ENCODE results near the gene CDK14. TPM values are rescaled to one million over a fixed set of nuclear protein-coding genes. Genes with fewer than 3 reads are reported as not detected.
"Not testable (repeated sequence)": the region's sequence is repeated elsewhere in the genome, so short reads cannot be mapped to it uniquely, and the experiment has no call there.

CDK14 gene
- total and polyA plus RNA-seq, 4 donors = 4.2 to 12.4 (median 7.4) TPM

GRCh38 chr7:90923541-90923997, 327.4 kb downstream of the CDK14 start (continued):
- TF ChIP-seq ZBTB33 (IDR thresholded peaks at IDR 0.05) = no peak

- 93% methylated on average over 13 of the region's 13 CpGs for WGBS
- H3K36me3 ChIP-seq (ENCODE audit: control insufficient read depth in 4 of 4, insufficient read depth in 3 of 4, low read depth in 1 of 4, low read length in 3 of 4); H3K9ac ChIP-seq (ENCODE audit: low read depth in 1 of 2, low read length in 2 of 2); H3K27me3 ChIP-seq (ENCODE audit: control insufficient read depth in 4 of 4, insufficient read depth in 4 of 4, low read length in 3 of 4); H3K4me1 ChIP-seq (ENCODE audit: control insufficient read depth in 4 of 4, insufficient read depth in 4 of 4, low read length in 3 of 4); DNase-seq (ENCODE audit: low spot score); H3K4me3 ChIP-seq (ENCODE audit: low read depth in 1 of 3, low read length in 3 of 3); H3K9me3 ChIP-seq (ENCODE audit: control insufficient read depth in 4 of 4, low read length in 3 of 4); H3K27ac ChIP-seq (ENCODE audit: low read depth in 1 of 2, low read length in 2 of 2): not testable (repeated sequence)
Observed at GRCh38 chr7:90928700-90929424, 332.7 kb downstream of the CDK14 start.

- H3K9me3 ChIP-seq (ENCODE audit: control insufficient read depth in 4 of 4, low read length in 3 of 4) = no peaks in the 10 kb centered on the region
- H3K4me1 ChIP-seq (ENCODE audit: control insufficient read depth in 4 of 4, insufficient read depth in 4 of 4, low read length in 3 of 4) = no peaks in the 10 kb centered on the region
- no peak overlapping the region for H3K4me3 ChIP-seq (ENCODE audit: low read depth in 1 of 3, low read length in 3 of 3)
- 94% methylated on average over 6 of the region's 6 CpGs for WGBS
- H3K36me3 ChIP-seq (ENCODE audit: control insufficient read depth in 4 of 4, insufficient read depth in 3 of 4, low read depth in 1 of 4, low read length in 3 of 4) = no peaks in the 10 kb centered on the region
- no peak for DNase-seq (ENCODE audit: low spot score)
- no peak overlapping the region for H3K9ac ChIP-seq (ENCODE audit: low read depth in 1 of 2, low read length in 2 of 2)
- TF ChIP-seq TAF1 (conservative IDR thresholded peaks at IDR 0.05) (no peak), FOXA2 (IDR thresholded peaks at IDR 0.05) (no peak), ATF3 (IDR thresholded peaks at IDR 0.05) (no peak), RAD21 (IDR thresholded peaks at IDR 0.05) (no peak), HNF4G (IDR thresholded peaks at IDR 0.05) (no peak), SP1 (IDR thresholded peaks at IDR 0.05) (no peak), JUND (IDR thresholded peaks at IDR 0.05) (no peak), MAX (IDR thresholded peaks at IDR 0.05) (no peak), YY1 (IDR thresholded peaks at IDR 0.05) (no peak), ZBTB33 (IDR thresholded peaks at IDR 0.05) (no peak), RXRA (IDR thresholded peaks at IDR 0.05) (no peak), REST (IDR thresholded peaks at IDR 0.05) (no peak), HNF4A (conservative IDR thresholded peaks at IDR 0.05) (no peak), GABPA (IDR thresholded peaks at IDR 0.05 in 1 of 2, conservative IDR thresholded peaks at IDR 0.05 in 1 of 2) (no peak), FOXA1 (IDR thresholded peaks at IDR 0.05) (no peak)
- H3K27me3 ChIP-seq (ENCODE audit: control insufficient read depth in 4 of 4, insufficient read depth in 4 of 4, low read length in 3 of 4) = no peaks in the 10 kb centered on the region
- no peak overlapping the region for H3K27ac ChIP-seq (ENCODE audit: low read depth in 1 of 2, low read length in 2 of 2)
Observed at GRCh38 chr7:90931986-90932916, 336.1 kb downstream of the CDK14 start.
